GM06990 (cell line): ENCODE results near the gene FBLN2.

Experiments used
- DNase-seq: peaks from one replicate; pipeline ENCODE4 v3.0.0-alpha.2; 2011; ENCODE audit not compliant: insufficient read length; ENCODE audit errors: extremely low read depth
- H3K27me3 ChIP-seq: replicated peaks from 2 replicates; pipeline ENCODE4 v1.6.0; 2011; ENCODE audit warnings: low read length; ENCODE audit not compliant: control insufficient read depth, insufficient read depth
- H3K36me3 ChIP-seq: 2 replicates; pipeline ENCODE4 v1.5.1; 2011; ENCODE audit warnings: low read length; ENCODE audit not compliant: control insufficient read depth, insufficient read depth
- H3K4me3 ChIP-seq: replicated peaks from 2 replicates; pipeline ENCODE4 v1.5.1; 2011; ENCODE audit warnings: low read depth, mild to moderate bottlenecking, control low read depth, low read length
- TF ChIP-seq, protein P1 (sequence below): IDR thresholded peaks from 2 replicates; pipeline ENCODE4 v1.5.1; 2011; ENCODE audit warnings: low read length, control low read depth, mild to moderate bottlenecking, inconsistent platforms; ENCODE audit not compliant: insufficient read depth, poor library complexity, severe bottlenecking

Gene FBLN2

GRCh38 chr3:13544951-13545651, 3.8 kb upstream of the FBLN2 start:
- Histone ChIP-seq H3K27me3 (no peaks in the 10 kb centered on the region; the same call in none of the 2 replicates), H3K4me3 (no peak overlapping the region), H3K36me3 (no peaks in the 10 kb centered on the region)
- TF ChIP-seq, protein P1, sequence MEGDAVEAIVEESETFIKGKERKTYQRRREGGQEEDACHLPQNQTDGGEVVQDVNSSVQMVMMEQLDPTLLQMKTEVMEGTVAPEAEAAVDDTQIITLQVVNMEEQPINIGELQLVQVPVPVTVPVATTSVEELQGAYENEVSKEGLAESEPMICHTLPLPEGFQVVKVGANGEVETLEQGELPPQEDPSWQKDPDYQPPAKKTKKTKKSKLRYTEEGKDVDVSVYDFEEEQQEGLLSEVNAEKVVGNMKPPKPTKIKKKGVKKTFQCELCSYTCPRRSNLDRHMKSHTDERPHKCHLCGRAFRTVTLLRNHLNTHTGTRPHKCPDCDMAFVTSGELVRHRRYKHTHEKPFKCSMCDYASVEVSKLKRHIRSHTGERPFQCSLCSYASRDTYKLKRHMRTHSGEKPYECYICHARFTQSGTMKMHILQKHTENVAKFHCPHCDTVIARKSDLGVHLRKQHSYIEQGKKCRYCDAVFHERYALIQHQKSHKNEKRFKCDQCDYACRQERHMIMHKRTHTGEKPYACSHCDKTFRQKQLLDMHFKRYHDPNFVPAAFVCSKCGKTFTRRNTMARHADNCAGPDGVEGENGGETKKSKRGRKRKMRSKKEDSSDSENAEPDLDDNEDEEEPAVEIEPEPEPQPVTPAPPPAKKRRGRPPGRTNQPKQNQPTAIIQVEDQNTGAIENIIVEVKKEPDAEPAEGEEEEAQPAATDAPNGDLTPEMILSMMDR, result no peak
- DNase-seq, result no peak

DNA sequence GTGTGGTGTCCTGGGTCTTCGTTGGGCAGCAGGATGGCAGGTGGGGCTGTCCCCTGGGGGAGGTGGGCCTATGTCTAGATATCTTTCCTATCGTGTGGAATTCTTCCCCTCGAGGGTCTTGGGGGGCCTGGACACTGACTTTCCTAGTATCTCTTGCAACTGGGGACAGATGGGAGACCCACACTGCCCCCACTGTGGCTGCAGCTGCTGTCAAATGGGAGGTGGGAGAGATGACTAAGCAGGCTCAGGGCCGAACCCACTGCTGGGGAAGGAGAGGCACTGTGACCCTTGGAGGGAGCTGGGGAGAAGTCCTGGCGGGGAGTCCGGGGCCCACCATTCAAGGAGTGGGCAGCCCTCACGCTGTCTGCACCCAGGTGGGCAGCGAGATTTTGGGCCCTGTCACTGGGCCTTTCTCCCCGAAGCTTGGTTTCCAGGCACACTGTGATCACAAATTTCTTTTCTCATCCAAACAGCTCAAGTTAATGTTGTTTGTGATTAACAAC, 2.9 kb upstream of the FBLN2 start:
- TF ChIP-seq, protein P1, result no peak

DNA sequence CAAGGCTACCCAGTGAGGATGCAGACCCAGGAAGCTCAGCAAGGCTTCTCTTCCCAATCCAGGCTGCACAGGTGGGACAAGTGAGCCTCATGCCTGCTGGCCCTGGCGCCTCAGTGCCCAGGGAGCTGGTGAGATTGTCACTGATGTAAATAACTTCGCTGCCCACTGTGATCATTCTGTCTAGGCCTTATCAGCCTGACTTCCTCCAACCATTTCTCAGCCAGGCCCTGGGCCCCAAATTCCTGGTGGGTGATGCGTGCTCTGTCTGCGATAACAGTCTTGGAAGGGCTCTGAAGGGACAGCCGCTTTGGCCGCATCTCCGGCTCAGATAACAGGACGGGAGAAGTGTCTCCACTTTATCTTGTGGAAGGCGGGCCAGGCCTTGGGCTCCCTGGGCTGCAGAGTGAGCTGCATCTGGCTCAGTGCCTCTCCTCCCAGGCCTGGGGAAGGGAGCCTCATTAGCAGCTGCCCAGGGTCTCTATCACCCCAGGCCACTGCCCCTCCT, 2.2 kb upstream of the FBLN2 start:
- DNase-seq, result no peak
- Histone ChIP-seq H3K27me3 (peaks cover 2% of the 10 kb centered on the region), H3K36me3 (no peaks in the 10 kb centered on the region), H3K4me3 (no peak overlapping the region)
- TF ChIP-seq, protein P1, result no peak

More for the DNA sequence above, 2.9 kb upstream of the FBLN2 start:
- DNase-seq, result no peak
- peaks cover 2% of the 10 kb centered on the region for H3K27me3 ChIP-seq
- H3K36me3 ChIP-seq, result no peaks in the 10 kb centered on the region
- H3K4me3 ChIP-seq, result no peak overlapping the region

DNA sequence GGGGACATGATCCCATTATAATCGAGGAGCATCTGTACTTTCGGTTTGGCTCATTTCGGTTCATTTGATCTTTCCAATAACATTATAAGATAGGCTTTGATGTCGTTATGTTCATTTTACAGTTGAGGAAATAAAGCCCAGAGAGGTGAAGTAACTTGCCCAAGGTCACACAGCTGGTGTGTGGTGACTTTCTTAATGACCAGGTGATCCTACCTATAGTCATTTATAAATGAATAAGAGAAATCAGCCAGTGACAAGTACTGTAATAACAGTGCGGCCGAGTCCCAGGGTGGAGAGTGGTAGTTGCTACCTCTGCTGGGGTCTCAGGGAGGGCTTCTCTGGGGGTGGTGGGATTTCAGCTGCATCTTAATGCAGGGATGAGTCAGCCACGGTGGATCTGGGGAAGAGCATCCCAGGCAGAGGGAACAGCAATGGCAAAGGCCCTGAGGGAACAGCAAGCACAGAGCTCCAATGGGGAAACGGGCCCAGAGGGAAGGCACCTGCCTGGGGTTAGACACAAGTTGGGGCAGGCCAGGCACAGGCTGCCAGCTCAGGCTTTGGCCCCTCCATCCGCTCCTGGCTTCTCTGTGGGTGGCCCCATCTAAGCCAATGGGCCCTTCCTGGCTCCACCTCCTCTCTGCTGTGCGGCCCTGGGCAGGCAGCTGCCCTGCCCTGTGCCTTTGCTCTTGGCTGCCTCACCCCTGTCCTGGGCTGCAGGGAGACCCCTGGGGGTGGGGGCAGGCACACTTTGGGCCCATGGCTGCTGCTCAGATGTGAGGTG, 1.1 kb upstream of the FBLN2 start:
- Histone ChIP-seq H3K27me3 (peaks cover 2% of the 10 kb centered on the region), H3K4me3 (no peak overlapping the region)

DNA sequence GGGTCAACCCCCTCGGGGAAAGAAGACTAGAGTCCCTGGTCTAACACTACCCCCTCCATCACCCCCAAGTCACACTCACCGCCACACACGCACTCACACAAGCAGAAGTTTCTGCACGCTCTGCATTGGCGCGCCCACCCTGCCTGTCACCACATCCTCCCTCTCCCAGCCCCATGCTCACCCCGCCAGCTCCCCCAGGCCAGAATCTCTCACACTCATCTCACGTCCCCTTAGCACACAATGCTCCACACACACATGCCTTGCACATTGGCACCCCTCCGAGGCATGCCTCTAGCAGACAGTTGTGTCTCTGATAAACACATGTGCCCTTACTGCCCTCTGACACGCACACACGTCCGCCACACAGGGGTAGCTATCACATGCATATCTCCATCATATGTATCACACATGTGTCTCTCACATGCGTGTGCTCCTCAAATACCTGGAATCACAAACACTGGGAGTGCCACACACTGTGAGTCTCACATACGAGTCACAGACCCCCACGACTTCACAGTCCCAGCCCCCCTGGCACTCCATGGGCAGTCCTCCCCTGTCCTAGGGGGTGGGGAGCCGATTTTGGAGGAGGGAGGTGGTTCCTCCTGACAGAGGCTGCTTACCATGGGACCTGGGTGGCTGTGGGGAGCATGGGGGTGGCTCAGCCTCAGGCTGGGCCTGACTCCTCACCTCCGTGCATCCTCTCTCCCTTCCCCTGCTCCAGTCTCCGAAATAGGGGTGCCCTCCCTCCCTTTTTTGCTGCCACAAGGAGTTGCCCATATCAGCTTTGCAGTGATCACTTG, 898 bp downstream of the FBLN2 start:
- H3K36me3 ChIP-seq, result no peaks in the 10 kb centered on the region
- peaks cover 4% of the 10 kb centered on the region for H3K27me3 ChIP-seq
- DNase-seq, result no peak
- TF ChIP-seq, protein P1, result no peak
- no peak overlapping the region for H3K4me3 ChIP-seq

More for the DNA sequence above, 1.1 kb upstream of the FBLN2 start:
- H3K36me3 ChIP-seq, result no peaks in the 10 kb centered on the region
- DNase-seq, result no peak
- TF ChIP-seq, protein P1, result no peak
